MCF 10A (cell line): ENCODE data around the gene MATCAP1. TPM values are rescaled to one million over a fixed set of nuclear protein-coding genes. Genes with fewer than 3 reads are reported as not detected.

ENCODE experiments used
- BruUV-seq: library from RNA; stranded (reverse); fragments of 400-500 nt; replicated peaks from 2 replicates; lab custom pipeline; 2021; lab: Mats Ljungman, UMichigan
- CTCF ChIA-PET: fragments of 300-600 bp; sonication (Branson Sonifier 250); formaldehyde crosslinking; extraction: SDS; loops from one replicate; lab custom pipeline; 2021; ENCODE audit warnings: antibody characterized with exemption, inconsistent platforms; lab: Yijun Ruan, JAX
- POLR2A ChIA-PET: fragments of 300-600, 350-650 bp; sonication (Branson Sonifier 250); formaldehyde crosslinking; extraction: SDS; loops from one replicate; lab custom pipeline; 2020; ENCODE audit warnings: antibody characterized with exemption, inconsistent platforms; lab: Yijun Ruan, JAX
- DNase-seq: peaks from one replicate; pipeline ENCODE4 v3.0.0-alpha.2; 2018; ENCODE audit not compliant: unreplicated experiment
- H3K27ac Mint-ChIP-seq: one replicate; pipeline ENCODE4 v1.8.0; 2022; ENCODE audit warnings: mild to moderate bottlenecking, low read depth, mixed read lengths; ENCODE audit not compliant: unreplicated experiment
- H3K27me3 Mint-ChIP-seq: one replicate; pipeline ENCODE4 v1.8.0; 2022; ENCODE audit warnings: mixed read lengths; ENCODE audit not compliant: insufficient read depth, unreplicated experiment
- H3K36me3 Mint-ChIP-seq: one replicate; pipeline ENCODE4 v1.8.0; 2022; ENCODE audit warnings: mild to moderate bottlenecking, moderate library complexity, mixed read lengths; ENCODE audit not compliant: insufficient read depth, unreplicated experiment
- H3K4me1 Mint-ChIP-seq: one replicate; pipeline ENCODE4 v1.8.0; 2022; ENCODE audit warnings: mixed read lengths; ENCODE audit not compliant: insufficient read depth, unreplicated experiment
- H3K4me3 Mint-ChIP-seq: one replicate; pipeline ENCODE4 v1.8.0; 2022; ENCODE audit warnings: mild to moderate bottlenecking, moderate library complexity, mixed read lengths; ENCODE audit not compliant: unreplicated experiment
- H3K9me3 Mint-ChIP-seq: one replicate; pipeline ENCODE4 v1.8.0; 2022; ENCODE audit warnings: mixed read lengths; ENCODE audit not compliant: unreplicated experiment
- intact Hi-C: fragments of 100-400 bp; cut with micrococcal nuclease; formaldehyde crosslinking; loops from 2 replicates; pipeline ENCODE4 v1.14.1; 2022
- total RNA-seq: library from RNA; stranded (reverse); gene quantifications from 2 replicates; pipeline ENCODE4 v1.2.3, GENCODE V29; 2022
- TF ChIP-seq, protein P1 (sequence below): fragments of 200-600 bp; IDR thresholded peaks from one replicate; pipeline ENCODE4 v1.8.0; 2022; ENCODE audit warnings: antibody characterized with exemption, mild to moderate bottlenecking; ENCODE audit not compliant: unreplicated experiment

Gene MATCAP1
- total RNA-seq, 1 experiment from 2014 or later = 18.1 TPM

- intact Hi-C loops = loop anchor here (2.0 kb wide), 1 partner anchor 86 kb away; the partner anchor contains the start of gene PLEKHG4
- Mint-ChIP-seq H3K4me3 (peak overlapping the region; percentile 77), H3K9me3 (no peaks in the 10 kb centered on the region), H3K27ac (peak overlapping the region; percentile 78), H3K27me3 (no peaks in the 10 kb centered on the region), H3K4me1 (peaks cover 27% of the 10 kb centered on the region), H3K36me3 (peaks cover 36% of the 10 kb centered on the region)
- BruUV-seq = no TSS peak
- CTCF ChIA-PET = interaction anchor here (0.6 to 1.1 kb wide), 9 partner anchors 10 to 288 kb away, joined by 3 to 4 read pairs (median 3); partner anchors contain the start of gene ATP6V0D1
- no peak for DNase-seq
- POLR2A ChIA-PET = interaction anchor here (0.6 to 2.6 kb wide), 12 partner anchors 10 to 75 kb away, joined by 3 to 12 read pairs (median 4); partner anchors contain the start of genes FBXL8, FHOD1, MATCAP1 and TMEM208
- TF ChIP-seq, protein P1, sequence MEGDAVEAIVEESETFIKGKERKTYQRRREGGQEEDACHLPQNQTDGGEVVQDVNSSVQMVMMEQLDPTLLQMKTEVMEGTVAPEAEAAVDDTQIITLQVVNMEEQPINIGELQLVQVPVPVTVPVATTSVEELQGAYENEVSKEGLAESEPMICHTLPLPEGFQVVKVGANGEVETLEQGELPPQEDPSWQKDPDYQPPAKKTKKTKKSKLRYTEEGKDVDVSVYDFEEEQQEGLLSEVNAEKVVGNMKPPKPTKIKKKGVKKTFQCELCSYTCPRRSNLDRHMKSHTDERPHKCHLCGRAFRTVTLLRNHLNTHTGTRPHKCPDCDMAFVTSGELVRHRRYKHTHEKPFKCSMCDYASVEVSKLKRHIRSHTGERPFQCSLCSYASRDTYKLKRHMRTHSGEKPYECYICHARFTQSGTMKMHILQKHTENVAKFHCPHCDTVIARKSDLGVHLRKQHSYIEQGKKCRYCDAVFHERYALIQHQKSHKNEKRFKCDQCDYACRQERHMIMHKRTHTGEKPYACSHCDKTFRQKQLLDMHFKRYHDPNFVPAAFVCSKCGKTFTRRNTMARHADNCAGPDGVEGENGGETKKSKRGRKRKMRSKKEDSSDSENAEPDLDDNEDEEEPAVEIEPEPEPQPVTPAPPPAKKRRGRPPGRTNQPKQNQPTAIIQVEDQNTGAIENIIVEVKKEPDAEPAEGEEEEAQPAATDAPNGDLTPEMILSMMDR = no peak
These were observed 9.1 kb upstream of the MATCAP1 start for GRCh38 chr16:67192781-67193361.

- peak within 1 kb of the TSS; percentile 77 for H3K4me3 Mint-ChIP-seq
- H3K27ac Mint-ChIP-seq = peak within 1 kb of the TSS; percentile 78
- DNase-seq = peak; percentile 88
- intact Hi-C loops = loop anchor here (2.0 kb wide), 1 partner anchor 87 kb away; the partner anchor contains the start of gene PLEKHG4
- H3K4me1 Mint-ChIP-seq = peaks cover 22% of the 10 kb centered on the region
- H3K27me3 Mint-ChIP-seq = no peaks in the 10 kb centered on the region
- peaks cover 31% of the 10 kb centered on the region for H3K36me3 Mint-ChIP-seq
- TF ChIP-seq, protein P1 = no peak
- TSS peak; percentile 58 for BruUV-seq
- ChIA-PET POLR2A (interaction anchor here (0.6 to 2.6 kb wide), 10 partner anchors 9 to 75 kb away, joined by 3 to 12 read pairs (median 7); partner anchors contain the start of genes FBXL8, FHOD1, MATCAP1 and TMEM208), CTCF (interaction anchor here (0.6 to 1.1 kb wide), 10 partner anchors 11 to 289 kb away, joined by 3 to 4 read pairs (median 3); partner anchors contain the start of gene ATP6V0D1)
- H3K9me3 Mint-ChIP-seq = no peaks in the 10 kb centered on the region
These were observed 8.4 kb upstream of the MATCAP1 start, which contains the start of gene E2F4 for GRCh38 chr16:67191995-67192681. E2F4 (plus strand) TSS chr16:67192155; CDS start chr16:67192228, 73 bp downstream.

DNA sequence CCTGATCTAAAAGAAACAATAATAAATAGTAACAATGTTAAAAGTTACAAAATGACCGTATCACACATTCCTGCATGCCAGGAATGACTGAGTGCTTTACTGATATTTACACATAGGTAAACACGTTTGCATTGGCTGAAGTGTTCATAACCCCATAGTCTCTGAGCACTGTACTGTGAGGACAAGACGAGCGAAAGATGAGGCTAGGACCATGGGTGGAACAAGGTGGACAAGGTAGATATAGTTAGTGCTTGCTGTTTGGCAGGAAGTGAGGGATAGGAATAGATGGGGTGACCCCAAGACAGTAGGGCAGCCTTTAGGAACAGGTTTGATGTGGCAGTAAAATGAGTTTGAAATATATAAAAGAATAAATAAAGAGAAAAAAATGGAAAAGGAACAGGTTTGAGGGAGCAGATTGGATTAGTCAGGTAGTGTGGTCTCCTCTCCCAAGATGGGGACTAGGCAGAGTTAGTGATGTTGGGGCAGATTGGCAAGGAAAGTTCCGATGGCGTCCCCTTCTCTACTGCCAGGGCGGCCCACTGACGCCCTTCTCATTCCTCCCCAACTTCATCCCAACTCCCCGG, 7.7 kb upstream of the MATCAP1 start:
- intact Hi-C loops = no loop called here
- peaks cover 16% of the 10 kb centered on the region for H3K4me1 Mint-ChIP-seq
- no peaks in the 10 kb centered on the region for H3K9me3 Mint-ChIP-seq
- POLR2A ChIA-PET = interaction anchor here (1.2 to 1.7 kb wide), 2 partner anchors 14 to 32 kb away, joined by 8 to 12 read pairs; partner anchors contain the start of genes FBXL8 and TRADD
- H3K27ac Mint-ChIP-seq = peak overlapping the region; percentile 78
- CTCF ChIA-PET = no interaction called here
- TF ChIP-seq, protein P1 = no peak
- H3K4me3 Mint-ChIP-seq = peak overlapping the region; percentile 77
- DNase-seq = no peak
- no peaks in the 10 kb centered on the region for H3K27me3 Mint-ChIP-seq
- BruUV-seq = no TSS peak
- H3K36me3 Mint-ChIP-seq = peaks cover 24% of the 10 kb centered on the region
